Hepatocyte (in vitro differentiated cells): ENCODE data around the gene SHE.

Experiments used
- CTCF ChIP-seq: fragments of 200-600 bp; sonication (generic); IDR thresholded peaks from 2 replicates; pipeline ENCODE4 v1.5.1; 2016; ENCODE audit warnings: antibody characterized with exemption, mild to moderate bottlenecking; ENCODE audit not compliant: poor library complexity
- EZH2 ChIP-seq: fragments of 200-600 bp; sonication (generic); IDR thresholded peaks from 2 replicates; pipeline ENCODE4 v1.6.1; 2016; ENCODE audit warnings: antibody characterized with exemption, mild to moderate bottlenecking, borderline replicate concordance
- EZH2phosphoT487 ChIP-seq: fragments of 200-600 bp; sonication (generic); IDR thresholded peaks from one replicate; pipeline ENCODE4 v1.6.1; 2018; ENCODE audit warnings: antibody characterized with exemption, mild to moderate bottlenecking, low read depth, moderate library complexity; ENCODE audit not compliant: unreplicated experiment, severe bottlenecking

- no peak for TF ChIP-seq CTCF
- no peak for TF ChIP-seq EZH2
- no peak for TF ChIP-seq EZH2phosphoT487
These were observed 13.3 kb downstream of the SHE start for GRCh38 chr1:154488922-154489321.
